A549 (cell line): ENCODE results near the gene NIPAL3. TPM values are rescaled to one million over a fixed set of nuclear protein-coding genes. Genes with fewer than 3 reads are reported as not detected.

ENCODE experiments used
- ATAC-seq, 2 experiments: fragments of 200-7000 bp in 1 of 2; fragments of >200 bp in 1 of 2; cut with Nextera tagmentation in 1 of 2; cut with Tn5 transposase in 1 of 2; 3 replicates each; pipeline versions ENCODE4 v1.8.0 to v1.9.1; 2018 to 2020; ENCODE audit warnings: mild to moderate bottlenecking in 1 of 2, moderate library complexity in 1 of 2
- CTCF ChIA-PET: fragments of 300-600 bp; sonication (Branson Sonifier 250); formaldehyde crosslinking; extraction: SDS; loops from one replicate; lab custom pipeline; 2021; ENCODE audit warnings: antibody characterized with exemption, inconsistent platforms; lab: Yijun Ruan, JAX
- POLR2A ChIA-PET: fragments of 350-600 bp; formaldehyde crosslinking; extraction: SDS; loops from one replicate; lab custom pipeline; 2021; ENCODE audit warnings: antibody characterized with exemption, inconsistent platforms; lab: Yijun Ruan, JAX
- DNase-seq, 2 experiments: peaks; one replicate each; pipeline versions ENCODE4 v3.0.0 to v3.0.0-alpha.2; 2011 to 2016; ENCODE audit warnings: low read depth in 1 of 2, low spot score in 1 of 2
- FAIRE-seq: peaks from 2 replicates; lab custom pipeline; 2011; peaks lifted over from hg19 to GRCh38; lab: Jason Lieb, UNC
- H3K27ac ChIP-seq, 2 experiments: fragments of >200 bp; sonication (Bioruptor Twin); formaldehyde crosslinking; 3 replicates each; pipeline ENCODE4 v1.5.1; 2016 to 2017
- H3K4me1 ChIP-seq: fragments of >200 bp; sonication (Bioruptor Twin); formaldehyde crosslinking; 3 replicates; pipeline ENCODE4 v1.6.1; 2016
- H3K4me2 ChIP-seq: fragments of >200 bp; sonication (Bioruptor Twin); formaldehyde crosslinking; 3 replicates; pipeline ENCODE4 v1.6.1; 2016
- H3K4me3 ChIP-seq: fragments of >200 bp; sonication (Bioruptor Twin); formaldehyde crosslinking; 3 replicates; pipeline ENCODE4 v1.5.1; 2016
- H3K9me3 ChIP-seq: fragments of >200 bp; sonication (Bioruptor Twin); formaldehyde crosslinking; 3 replicates; pipeline ENCODE4 v1.6.1; 2016
- CTCF ChIP-seq: fragments of >200 bp; sonication (Bioruptor Twin); formaldehyde crosslinking; IDR thresholded peaks from 3 replicates; pipeline ENCODE4 v1.5.1; 2016
- EHF ChIP-seq: fragments of 250-450 bp; sonication (Bioruptor Pico); IDR thresholded peaks from 2 replicates; pipeline ENCODE4 v1.5.0; 2020; ENCODE audit warnings: mild to moderate bottlenecking
- EP300 ChIP-seq, 2 experiments: fragments of >200 bp; sonication (Bioruptor Twin); formaldehyde crosslinking; IDR thresholded peaks; 2 replicates in 1 of 2; 3 replicates in 1 of 2; pipeline ENCODE4 v1.6.1; 2016 to 2017
- FOXS1 ChIP-seq: fragments of 250-450 bp; sonication (Bioruptor Pico); IDR thresholded peaks from 2 replicates; pipeline ENCODE4 v1.5.0; 2020; ENCODE audit warnings: mild to moderate bottlenecking, moderate library complexity
- HDAC2 ChIP-seq: fragments of 200-600 bp; sonication (generic); IDR thresholded peaks from 2 replicates; pipeline ENCODE4 v1.6.1; 2016
- HOXA7 ChIP-seq: fragments of 250-450 bp; sonication (Bioruptor Pico); IDR thresholded peaks from 2 replicates; pipeline ENCODE4 v1.5.0; 2020; ENCODE audit warnings: mild to moderate bottlenecking, moderate library complexity
- HOXB5 ChIP-seq: fragments of 250-450 bp; sonication (Bioruptor Pico); IDR thresholded peaks from 2 replicates; pipeline ENCODE4 v1.5.0; 2020; ENCODE audit warnings: mild to moderate bottlenecking, moderate library complexity
- JUN ChIP-seq, 2 experiments: fragments of >200 bp; sonication (Bioruptor Twin); formaldehyde crosslinking; IDR thresholded peaks; 2 replicates in 1 of 2; 3 replicates in 1 of 2; pipeline ENCODE4 v1.6.1; 2016 to 2017
- JUNB ChIP-seq: fragments of >200 bp; sonication (Bioruptor Twin); formaldehyde crosslinking; IDR thresholded peaks from 2 replicates; pipeline ENCODE4 v1.6.1; 2016
- KDM5A ChIP-seq: fragments of 200-600 bp; sonication (generic); IDR thresholded peaks from 2 replicates; pipeline ENCODE4 v1.6.1; 2016; ENCODE audit warnings: antibody characterized with exemption, mild to moderate bottlenecking
- MYC ChIP-seq: IDR thresholded peaks from 2 replicates; pipeline ENCODE4 v1.6.1; 2012; ENCODE audit warnings: mild to moderate bottlenecking, inconsistent platforms, low read length, improper control_type of control experiment, borderline replicate concordance
- POLR2A ChIP-seq: IDR thresholded peaks from 2 replicates; pipeline ENCODE4 v1.6.1; 2012; ENCODE audit warnings: mild to moderate bottlenecking, low read length
- POLR2AphosphoS2 ChIP-seq: conservative IDR thresholded peaks from 2 replicates; pipeline ENCODE4 v1.6.1; 2012; ENCODE audit warnings: low read length, improper control_type of control experiment, inconsistent platforms
- RFX5 ChIP-seq: fragments of 450-650 bp; IDR thresholded peaks from 2 replicates; pipeline ENCODE4 v1.7.1; 2014; ENCODE audit warnings: antibody characterized with exemption, mild to moderate bottlenecking, moderate library complexity
- RNF2 ChIP-seq: fragments of 200-600 bp; sonication (generic); IDR thresholded peaks from 2 replicates; pipeline ENCODE4 v1.6.1; 2016; ENCODE audit warnings: low read depth, mild to moderate bottlenecking, antibody characterized with exemption, moderate library complexity, borderline replicate concordance
- SMC3 ChIP-seq: fragments of >200 bp; sonication (Bioruptor Twin); formaldehyde crosslinking; IDR thresholded peaks from 3 replicates; pipeline ENCODE4 v1.6.1; 2018; ENCODE audit warnings: inconsistent platforms
- WGBS: methylation state at CpG from one replicate; pipeline ENCODE4 v1.1.6; 2017; ENCODE audit errors: missing lambda C conversion rate; 5-methylcytosine and 5-hydroxymethylcytosine counted together
- polyA plus RNA-seq, 4 experiments: library from polyadenylated mRNA; depleted of rRNA in 3 of 4; stranded (reverse); fragments of >200 nt; fragmentation: RNase III in 1 of 4; extraction: RNeasy Plus Mini Kit Qiagen cat#74134 plus additional on column Dnase treatment in 1 of 4; gene quantifications; 2 replicates in 3 of 4; 3 replicates in 1 of 4; pipeline ENCODE4 v1.2.3, GENCODE V29; 2011 to 2017
- TF ChIP-seq, protein P1 (sequence below): fragments of 150-350 bp; IDR thresholded peaks from 2 replicates; pipeline ENCODE4 v1.6.1; 2014; ENCODE audit warnings: low read depth, mild to moderate bottlenecking, low read length
- TF ChIP-seq, protein P2 (sequence below): fragments of 450-650 bp; IDR thresholded peaks from 2 replicates; pipeline ENCODE4 v1.6.1; 2014; ENCODE audit warnings: antibody characterized with exemption
- TF ChIP-seq, protein P3 (sequence below): IDR thresholded peaks from 2 replicates; pipeline ENCODE4 v1.6.1; 2012
- TF ChIP-seq, protein P4 (sequence below): fragments of >200 bp; sonication (Bioruptor Twin); formaldehyde crosslinking; IDR thresholded peaks from 2 replicates; pipeline ENCODE4 v1.6.1; 2016

Gene NIPAL3
- polyA plus RNA-seq, 2 of the 4 experiments (the other 2 are of a cell fraction), result 5.1 to 10.4 TPM

DNA sequence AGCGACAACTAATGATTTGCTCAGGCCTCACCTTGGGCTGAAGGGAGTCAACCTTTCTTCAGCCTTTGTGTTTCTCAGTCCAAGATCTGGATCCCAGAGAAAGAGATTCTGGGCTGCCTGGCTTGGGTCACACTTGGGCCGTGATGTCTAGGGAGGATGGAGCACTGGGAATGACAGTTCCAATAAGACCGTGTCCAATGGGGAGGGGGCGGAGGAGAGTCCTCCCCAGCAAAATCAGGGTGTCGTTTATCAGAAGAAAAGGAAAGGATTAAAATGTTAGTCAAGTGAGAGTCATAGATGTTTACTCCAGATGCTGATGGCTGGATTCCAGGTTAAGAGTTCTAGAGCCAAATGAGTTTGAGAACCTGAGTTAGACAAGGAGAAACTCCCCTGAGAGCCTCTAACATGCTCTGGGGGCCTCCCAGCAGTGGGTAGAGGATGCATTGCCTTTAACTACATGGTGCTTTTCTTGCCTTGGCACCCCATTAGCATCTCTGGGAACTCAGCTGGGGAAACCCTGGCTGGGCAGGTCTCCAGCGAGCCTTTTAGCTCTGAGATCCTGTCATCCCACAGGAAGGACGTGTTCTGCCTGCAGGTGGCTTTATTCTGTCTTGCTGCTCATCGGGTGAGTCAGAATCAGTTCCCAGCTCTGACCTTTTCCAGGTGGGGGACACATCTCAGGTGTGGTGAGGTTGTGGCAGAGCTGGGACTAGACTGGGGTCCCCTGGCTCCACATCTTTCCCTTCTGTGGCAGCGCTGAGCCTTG lies 22.2 kb downstream of the NIPAL3 start:
- no peak for ATAC-seq
- TF ChIP-seq HOXB5 (no peak), RNF2 (no peak)
- TF ChIP-seq, all 56 proteins: peak for 0
- CTCF ChIA-PET, result interaction anchor here (1.4 kb wide), 1 partner anchor 9 kb away, joined by 4 read pairs; no protein-coding TSS in a partner anchor
- POLR2A ChIA-PET, result no interaction called here
- Histone ChIP-seq H3K27ac (no peak overlapping the region), H3K9me3 (no peaks in the 10 kb centered on the region), H3K4me2 (no peak overlapping the region), H3K4me1 (no peaks in the 10 kb centered on the region), H3K4me3 (no peak overlapping the region)
- FAIRE-seq, result no peak
- no peak for DNase-seq
- WGBS, result 77% methylated on average over 9 of the region's 9 CpGs

DNA sequence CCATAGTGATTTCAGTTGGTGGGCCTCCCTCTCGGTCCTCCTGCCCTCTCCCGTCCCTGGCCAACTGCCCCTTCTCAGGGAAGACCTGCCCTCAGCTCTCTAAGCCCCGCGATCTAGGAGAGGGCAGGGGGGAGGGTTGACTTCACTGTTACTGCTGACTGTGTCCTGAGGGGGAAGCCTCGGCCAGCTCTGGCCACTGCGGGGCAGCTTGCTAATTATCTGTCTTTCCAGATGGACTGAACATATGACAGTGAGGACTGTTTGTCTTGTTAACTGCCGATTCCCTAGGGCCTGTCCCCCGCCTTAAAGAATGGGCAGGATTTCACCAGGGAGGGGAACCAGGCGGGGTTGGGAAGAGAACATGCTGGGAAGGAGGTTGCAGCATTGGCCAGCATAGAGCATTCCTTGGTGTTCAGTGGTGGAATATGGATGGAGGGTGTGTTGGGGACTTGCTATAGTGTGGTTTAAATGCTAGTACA lies 22.9 kb downstream of the NIPAL3 start:
- Histone ChIP-seq H3K4me1 (no peaks in the 10 kb centered on the region), H3K9me3 (no peaks in the 10 kb centered on the region), H3K4me3 (no peak overlapping the region), H3K4me2 (no peak overlapping the region), H3K27ac (no peak overlapping the region)
- no peak for FAIRE-seq
- ChIA-PET POLR2A (no interaction called here), CTCF (interaction anchor here (1.4 kb wide), 1 partner anchor 10 kb away, joined by 4 read pairs; no protein-coding TSS in a partner anchor)
- TF ChIP-seq POLR2A, result no peak
- no peak for ATAC-seq
- no peak for DNase-seq
- 89% methylated on average over 6 of the region's 9 CpGs for WGBS

GRCh38 chr1:24440436-24440835 lies 24.8 kb downstream of the NIPAL3 start:
- ATAC-seq (no peak), DNase-seq (no peak), FAIRE-seq (no peak)
- no peaks in the 10 kb centered on the region for H3K9me3 ChIP-seq
- CTCF ChIA-PET, result interaction anchor here (0.7 kb wide), 1 partner anchor 85 kb away, joined by 4 read pairs; no protein-coding TSS in a partner anchor
- H3K27ac ChIP-seq, result no peak overlapping the region
- WGBS, result 74% methylated on average over 2 of the region's 2 CpGs
- no peak overlapping the region for H3K4me2 ChIP-seq
- TF ChIP-seq HOXB5 (no peak), CTCF (no peak), HOXA7 (CRISPR knock-in tag) (no peak), HDAC2 (no peak), MYC (no peak), RNF2 (no peak), KDM5A (no peak), EP300 (IDR thresholded peaks at IDR 0.05) (no peak), JUNB (no peak), EHF (CRISPR knock-in tag) (no peak), RFX5 (no peak), SMC3 (no peak)
- TF ChIP-seq, protein P1, sequence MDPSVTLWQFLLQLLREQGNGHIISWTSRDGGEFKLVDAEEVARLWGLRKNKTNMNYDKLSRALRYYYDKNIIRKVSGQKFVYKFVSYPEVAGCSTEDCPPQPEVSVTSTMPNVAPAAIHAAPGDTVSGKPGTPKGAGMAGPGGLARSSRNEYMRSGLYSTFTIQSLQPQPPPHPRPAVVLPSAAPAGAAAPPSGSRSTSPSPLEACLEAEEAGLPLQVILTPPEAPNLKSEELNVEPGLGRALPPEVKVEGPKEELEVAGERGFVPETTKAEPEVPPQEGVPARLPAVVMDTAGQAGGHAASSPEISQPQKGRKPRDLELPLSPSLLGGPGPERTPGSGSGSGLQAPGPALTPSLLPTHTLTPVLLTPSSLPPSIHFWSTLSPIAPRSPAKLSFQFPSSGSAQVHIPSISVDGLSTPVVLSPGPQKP, result no peak
- TF ChIP-seq, protein P2, sequence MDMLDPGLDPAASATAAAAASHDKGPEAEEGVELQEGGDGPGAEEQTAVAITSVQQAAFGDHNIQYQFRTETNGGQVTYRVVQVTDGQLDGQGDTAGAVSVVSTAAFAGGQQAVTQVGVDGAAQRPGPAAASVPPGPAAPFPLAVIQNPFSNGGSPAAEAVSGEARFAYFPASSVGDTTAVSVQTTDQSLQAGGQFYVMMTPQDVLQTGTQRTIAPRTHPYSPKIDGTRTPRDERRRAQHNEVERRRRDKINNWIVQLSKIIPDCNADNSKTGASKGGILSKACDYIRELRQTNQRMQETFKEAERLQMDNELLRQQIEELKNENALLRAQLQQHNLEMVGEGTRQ, result no peak
- no peaks in the 10 kb centered on the region for H3K4me1 ChIP-seq
- H3K4me3 ChIP-seq, result no peak overlapping the region
- POLR2A ChIA-PET, result no interaction called here

DNA sequence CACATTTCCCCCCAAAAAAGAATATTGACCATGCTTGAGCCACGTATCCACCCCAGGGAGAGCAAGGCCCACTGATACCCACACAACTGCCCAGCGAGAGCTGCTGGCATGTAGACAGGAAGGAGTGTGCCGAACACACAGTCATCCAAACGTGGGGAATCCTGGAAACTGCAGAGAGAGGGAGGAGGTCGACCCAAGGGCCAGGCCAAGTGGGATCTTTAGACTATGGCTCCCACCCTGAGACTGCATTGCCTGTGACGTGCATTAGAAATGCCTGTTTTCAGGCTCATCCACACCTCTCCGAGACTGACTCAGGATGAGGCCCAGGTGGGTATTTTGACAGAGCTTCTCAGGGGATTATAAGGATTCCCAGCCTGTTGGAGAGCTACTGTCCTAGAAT lies 25.9 kb downstream of the NIPAL3 start:
- ATAC-seq (no peak), FAIRE-seq (no peak)

More for the DNA sequence above, 25.9 kb downstream of the NIPAL3 start:
- ChIA-PET CTCF (no interaction called here), POLR2A (no interaction called here)
- DNase-seq, result no peak
- no peaks in the 10 kb centered on the region for H3K4me1 ChIP-seq
- H3K9me3 ChIP-seq, result no peaks in the 10 kb centered on the region
- TF ChIP-seq, protein P3, sequence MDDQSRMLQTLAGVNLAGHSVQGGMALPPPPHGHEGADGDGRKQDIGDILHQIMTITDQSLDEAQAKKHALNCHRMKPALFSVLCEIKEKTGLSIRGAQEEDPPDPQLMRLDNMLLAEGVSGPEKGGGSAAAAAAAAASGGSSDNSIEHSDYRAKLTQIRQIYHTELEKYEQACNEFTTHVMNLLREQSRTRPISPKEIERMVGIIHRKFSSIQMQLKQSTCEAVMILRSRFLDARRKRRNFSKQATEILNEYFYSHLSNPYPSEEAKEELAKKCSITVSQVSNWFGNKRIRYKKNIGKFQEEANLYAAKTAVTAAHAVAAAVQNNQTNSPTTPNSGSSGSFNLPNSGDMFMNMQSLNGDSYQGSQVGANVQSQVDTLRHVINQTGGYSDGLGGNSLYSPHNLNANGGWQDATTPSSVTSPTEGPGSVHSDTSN, result no peak
- TF ChIP-seq FOXS1 (no peak), KDM5A (no peak), POLR2AphosphoS2 (no peak), RFX5 (no peak), HDAC2 (no peak), JUN (IDR thresholded peaks at IDR 0.05) (no peak)
- TF ChIP-seq, protein P4, sequence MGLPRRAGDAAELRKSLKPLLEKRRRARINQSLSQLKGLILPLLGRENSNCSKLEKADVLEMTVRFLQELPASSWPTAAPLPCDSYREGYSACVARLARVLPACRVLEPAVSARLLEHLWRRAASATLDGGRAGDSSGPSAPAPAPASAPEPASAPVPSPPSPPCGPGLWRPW, result no peak
- no peak overlapping the region for H3K27ac ChIP-seq
- 68% methylated on average over 7 of the region's 7 CpGs for WGBS
- no peak overlapping the region for H3K4me3 ChIP-seq
- no peak overlapping the region for H3K4me2 ChIP-seq
